Tibial nerve (tissue), 3 donors: ENCODE measurements around the gene OGFR.
A peak's percentile ranks its signal among the peaks of the same experiment; 100 is the strongest.

Experiments
- CTCF ChIP-seq, 5 experiments: fragments of 200-600 bp in 3 of 5; fragments of 450-650 bp in 2 of 5; sonication (generic) in 3 of 5; IDR thresholded peaks; one replicate each; pipeline ENCODE4 v1.5.1; 2016 to 2019; ENCODE audit warnings: antibody characterized with exemption in 5 of 5, mild to moderate bottlenecking in 3 of 5, moderate library complexity in 2 of 5
- POLR2A ChIP-seq, 2 donors: fragments of 450-650 bp; IDR thresholded peaks; one replicate each; pipeline ENCODE4 v1.6.1; 2017; ENCODE audit warnings: antibody characterized with exemption in 2 of 2, mild to moderate bottlenecking in 2 of 2, moderate library complexity in 2 of 2

GRCh38 chr20:62818592-62819493 lies 14.2 kb downstream of the OGFR start:
- TF ChIP-seq CTCF (IDR thresholded peaks at IDR 0.05) (peak in 1 of 5 experiments; percentile 8), POLR2A (IDR thresholded peaks at IDR 0.05) (no peak)
